GM21717 (cell line): ENCODE results near the gene HYAL1.
"Not testable (repeated sequence)": the region's sequence is repeated elsewhere in the genome, so short reads cannot be mapped to it uniquely, and the experiment has no call there.

Experiments used
- ATAC-seq: cut with Tn5 transposase; IDR thresholded peaks from one replicate; pipeline ENCODE4 v1.9.1; 2021; ENCODE audit warnings: mild to moderate bottlenecking, moderate library complexity; ENCODE audit not compliant: unreplicated experiment

Gene HYAL1

GRCh38 chr3:50295553-50296431 lies 7.6 kb downstream of the HYAL1 start:
- ATAC-seq = no peak

DNA sequence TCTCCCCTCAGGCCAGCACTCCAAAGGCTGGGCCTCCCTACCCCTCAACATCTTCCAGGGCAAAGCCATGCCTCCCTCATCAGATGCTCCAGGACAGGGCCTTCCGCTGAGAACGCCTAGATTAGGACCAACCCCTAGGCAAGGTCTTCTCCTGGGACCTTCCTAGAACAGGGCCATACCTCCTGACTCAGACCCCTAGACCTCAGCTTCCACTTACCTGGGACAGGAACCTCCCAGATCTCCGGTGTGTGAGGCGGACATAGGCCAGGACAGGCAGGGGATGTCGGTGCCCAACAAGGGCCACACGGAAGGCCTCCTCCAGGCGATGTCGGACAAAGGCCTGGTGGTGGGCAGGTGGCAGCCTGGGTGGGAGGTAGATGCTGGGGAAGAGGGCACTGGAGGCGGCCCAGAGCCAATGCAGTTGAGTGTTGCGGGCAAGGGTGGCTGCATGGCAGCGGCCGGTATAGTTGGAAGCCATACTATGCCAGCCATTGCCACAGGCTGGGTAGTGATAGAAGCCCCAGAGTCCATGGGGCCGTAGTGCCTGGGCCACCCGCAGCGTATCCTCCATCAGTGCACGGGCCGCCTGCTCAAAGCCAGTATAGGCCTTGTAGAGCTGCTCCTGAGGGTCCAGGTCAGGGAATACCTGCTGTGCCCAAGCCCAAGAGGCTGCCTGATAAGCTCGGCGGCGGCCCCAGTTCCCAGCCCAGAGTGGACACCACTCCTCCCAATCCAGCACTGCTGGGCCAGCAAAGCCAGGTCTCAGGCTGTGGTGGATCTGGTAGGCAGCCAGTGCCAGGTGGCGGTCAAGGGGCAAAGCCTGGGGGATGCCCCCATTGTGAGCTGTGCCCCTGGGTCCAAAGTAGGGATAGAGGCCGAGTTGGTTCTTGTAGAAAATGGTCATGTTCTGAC lies 8.6 kb downstream of the HYAL1 start:
- ATAC-seq = no peak

GRCh38 chr3:50294089-50294488 lies 9.3 kb downstream of the HYAL1 start:
- no peak for ATAC-seq

GRCh38 chr3:50293079-50293801 lies 10.1 kb downstream of the HYAL1 start:
- no peak for ATAC-seq

DNA sequence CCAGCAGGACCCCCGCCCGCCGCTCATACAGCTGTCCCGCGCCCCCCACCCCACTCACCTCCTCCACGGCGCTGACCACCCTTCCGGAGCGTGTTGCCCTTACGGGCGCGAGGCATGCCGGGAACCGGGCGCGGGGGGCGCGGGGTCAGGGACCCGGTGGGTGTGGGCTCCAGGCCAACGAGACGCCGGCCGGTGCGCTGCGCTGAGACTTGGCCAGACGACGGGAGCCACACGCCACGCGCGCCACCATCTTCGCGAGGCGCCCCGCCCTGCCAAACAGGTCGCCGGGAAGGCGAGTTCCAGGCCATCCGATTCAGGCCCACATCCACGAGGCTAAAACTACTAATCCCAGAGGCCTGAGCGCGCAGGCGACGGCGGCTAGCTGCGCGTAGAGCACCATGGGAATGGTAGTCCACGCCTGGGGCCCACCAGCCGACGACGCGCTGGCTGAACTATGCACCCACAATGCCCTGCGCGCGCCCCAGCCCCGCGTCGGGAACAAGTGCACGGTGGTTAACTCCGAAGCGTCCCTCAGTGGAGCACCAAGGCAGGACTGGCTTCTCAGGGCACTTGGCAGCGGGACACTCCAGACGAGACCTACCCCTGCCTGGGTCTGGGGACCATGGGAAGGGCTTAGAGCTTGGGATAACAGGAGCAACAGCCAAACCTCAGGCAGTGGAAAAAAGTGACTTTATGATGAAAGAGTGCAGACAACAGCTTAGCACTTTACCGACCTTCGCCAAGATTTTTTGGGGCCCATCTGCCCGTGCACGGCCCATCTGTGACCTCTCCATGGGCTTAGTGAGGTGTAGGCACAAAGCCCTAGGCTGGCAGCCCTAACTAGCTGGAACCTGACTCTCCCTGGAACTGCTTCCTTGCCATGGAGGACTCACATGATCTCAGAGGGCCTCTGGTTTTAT lies 11.0 kb downstream of the HYAL1 start, which contains the start of gene IFRD2:
Gene IFRD2 (minus strand): TSS at position 271 of the 920 bp plus-strand sequence. CDS start 155 bp downstream, at position 116.
- peak; percentile 84 for ATAC-seq

DNA sequence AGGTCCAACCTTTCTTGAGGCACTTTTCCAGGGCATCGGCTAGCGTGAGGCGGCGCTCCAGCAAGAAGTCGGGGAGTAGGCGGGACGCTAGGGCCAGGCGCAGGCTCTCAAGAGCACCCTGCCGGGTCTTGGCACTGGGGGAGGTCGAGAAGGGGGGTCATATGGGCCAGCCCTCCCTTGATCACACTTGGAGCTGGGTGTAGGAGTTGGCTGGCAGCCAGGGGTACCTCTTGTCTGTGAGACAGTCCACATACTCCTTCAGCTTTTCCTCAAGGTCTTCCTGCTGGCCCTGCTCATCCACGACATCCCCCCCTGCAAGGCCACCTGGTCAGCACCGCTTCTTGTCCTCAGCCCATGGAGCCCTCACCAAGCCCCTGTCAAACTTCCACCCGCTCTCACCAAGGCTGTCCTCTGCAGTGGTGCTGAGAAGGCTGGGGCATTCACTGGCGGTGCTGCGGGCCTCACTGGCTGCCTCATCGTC lies 13.2 kb downstream of the HYAL1 start:
- ATAC-seq = no peak

- no peak for ATAC-seq
Measured at GRCh38 chr3:50289130-50289529, 14.2 kb downstream of the HYAL1 start.

DNA sequence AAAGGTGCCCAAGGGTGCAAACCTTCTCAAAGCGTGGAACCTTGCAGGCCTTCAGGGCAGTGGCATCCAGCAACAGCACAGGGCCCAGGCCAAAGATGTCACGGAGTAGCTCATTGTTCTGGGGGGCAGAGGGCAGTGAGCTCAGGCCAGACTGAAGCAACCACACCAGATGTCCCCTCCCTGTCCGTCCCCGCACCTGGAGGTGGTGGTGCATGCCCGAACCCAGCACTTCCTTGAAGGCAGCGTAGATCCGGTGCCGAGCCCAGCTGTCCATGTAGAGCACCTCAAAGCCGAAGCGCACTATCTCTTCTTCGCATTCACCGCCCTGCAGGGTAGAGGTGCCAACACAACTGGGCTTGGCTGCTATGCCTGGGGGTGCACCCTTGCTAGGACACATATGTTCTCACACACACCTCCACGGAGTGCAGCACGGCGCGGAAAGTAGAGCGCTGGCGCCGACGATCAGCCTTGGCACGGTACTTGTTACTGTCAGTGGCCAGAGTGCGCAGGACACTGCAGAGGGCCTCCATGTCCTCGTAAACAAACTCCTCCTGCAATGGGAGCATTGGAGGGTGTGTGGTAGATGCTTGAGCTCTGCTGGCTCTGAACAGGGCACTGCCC lies 14.9 kb downstream of the HYAL1 start:
- ATAC-seq = no peak

DNA sequence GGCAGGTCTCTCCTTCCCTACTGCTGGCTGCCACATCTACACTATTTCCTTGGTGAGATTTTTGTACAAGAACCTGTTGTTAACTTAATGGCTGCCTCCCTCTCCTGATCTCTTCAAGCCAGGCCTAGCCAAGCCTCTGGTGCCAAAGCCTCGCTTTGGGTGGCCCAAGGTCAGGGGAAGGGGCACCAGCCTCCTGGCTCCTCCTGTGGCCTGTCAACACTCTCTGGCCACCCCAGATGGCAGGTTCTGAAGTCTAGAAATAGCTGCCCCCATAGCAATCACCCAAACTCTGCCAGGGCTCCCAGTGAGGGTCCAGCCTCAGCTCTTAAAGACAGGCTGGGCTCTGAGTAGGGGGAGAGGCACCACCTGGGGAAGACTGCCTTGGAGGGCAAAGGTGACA lies 16.1 kb downstream of the HYAL1 start:
- ATAC-seq = no peak

DNA sequence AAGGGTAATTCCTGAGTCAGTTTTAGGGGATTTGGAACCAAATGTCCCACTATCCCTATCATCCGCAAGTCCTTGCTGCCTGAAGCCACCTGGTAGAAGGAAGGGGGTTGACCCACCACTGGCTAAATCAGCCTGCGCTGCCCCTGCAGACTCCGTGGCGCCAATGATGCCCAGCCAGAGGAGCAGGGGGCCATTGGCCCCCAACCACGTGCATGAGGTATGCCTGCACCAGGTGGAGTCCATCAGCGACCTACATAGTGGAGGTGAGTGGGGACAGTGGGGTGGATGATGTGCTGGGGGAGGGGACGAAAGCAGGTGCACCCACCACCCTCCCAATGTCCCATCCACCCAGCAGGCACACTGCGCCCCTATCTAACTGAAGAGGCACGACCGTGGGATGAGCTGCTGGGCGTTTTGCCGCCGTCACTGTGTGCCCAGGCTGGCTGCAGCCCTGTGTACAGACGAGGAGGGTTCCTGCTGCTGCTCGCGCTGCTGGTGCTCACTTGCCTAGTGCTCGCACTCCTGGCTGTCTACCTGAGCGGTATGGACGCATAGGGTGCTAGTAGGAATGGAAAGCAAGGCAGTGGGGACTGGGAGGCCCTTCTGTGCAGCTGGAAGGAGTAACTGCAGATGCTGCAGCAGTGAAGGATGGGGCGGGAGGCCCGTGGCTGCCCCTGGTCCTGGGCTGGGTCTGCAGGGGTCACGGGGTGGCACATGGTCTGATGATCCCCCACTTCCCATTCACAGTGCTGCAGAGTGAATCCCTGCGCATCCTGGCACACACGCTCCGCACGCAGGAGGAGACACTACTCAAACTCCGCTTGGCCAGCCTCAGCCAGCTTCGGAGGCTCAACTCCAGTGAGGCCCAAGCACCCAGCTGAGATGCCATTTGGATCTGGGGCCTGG lies 16.8 kb downstream of the HYAL1 start:
- no peak for ATAC-seq

GRCh38 chr3:50284121-50284520 lies 19.3 kb downstream of the HYAL1 start:
- ATAC-seq = not testable (repeated sequence)

DNA sequence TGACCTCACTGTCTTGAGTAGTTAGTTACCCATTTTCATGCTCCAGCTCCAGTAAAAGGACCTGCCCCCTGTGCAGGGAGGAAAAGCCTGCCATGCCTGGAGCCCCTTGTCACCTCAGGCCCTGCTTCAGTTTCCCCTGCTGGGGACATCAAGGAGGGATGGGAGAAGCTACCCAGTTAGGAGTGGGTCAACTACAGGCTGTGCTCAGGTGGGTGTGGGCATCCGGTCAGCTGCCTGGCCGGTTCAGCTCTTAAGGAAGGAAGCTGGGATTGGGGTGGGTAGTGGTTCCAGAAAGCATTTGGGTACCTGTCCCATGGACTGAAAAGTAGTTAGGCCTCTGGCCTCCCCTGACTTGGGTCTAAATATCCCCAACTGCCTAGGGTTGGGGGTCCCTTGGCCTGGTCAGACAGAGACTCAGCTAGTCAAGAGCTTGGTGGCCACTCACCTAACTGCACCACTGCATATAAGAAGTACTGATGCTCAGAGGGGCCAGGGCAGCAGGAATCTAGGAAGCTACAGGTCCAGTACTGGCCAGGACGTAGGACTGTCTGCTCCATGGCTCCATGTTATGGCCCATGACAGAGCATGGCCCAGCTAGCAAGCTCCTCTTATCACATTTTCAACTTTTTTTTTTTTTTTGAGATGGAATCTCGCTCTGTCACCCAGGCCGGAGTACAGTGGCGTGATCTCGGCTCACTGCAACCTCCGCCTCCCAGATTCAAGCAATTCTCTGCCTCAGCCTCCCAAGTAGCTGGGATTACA lies 23.9 kb downstream of the HYAL1 start:
- ATAC-seq = no peak

DNA sequence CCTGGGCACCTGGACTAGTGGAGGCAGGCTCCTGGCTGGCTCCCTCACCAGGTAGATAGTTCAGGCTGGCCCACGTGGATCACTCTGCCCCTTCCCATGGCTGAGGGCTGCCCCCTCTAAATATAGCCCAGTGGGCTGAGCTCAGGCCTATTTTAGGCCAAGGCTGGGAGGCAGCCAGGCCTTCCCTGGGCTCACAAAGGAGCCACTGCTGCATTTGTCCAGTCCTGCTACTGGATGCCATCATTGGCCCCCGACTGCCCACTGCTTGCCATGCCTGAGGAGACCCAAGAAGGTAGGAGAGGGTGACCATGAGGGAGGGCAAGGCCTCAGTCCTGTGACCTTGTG lies 24.5 kb downstream of the HYAL1 start, which contains the start of gene LSMEM2:
Gene LSMEM2 (plus strand): TSS at position 208 of the 345 bp plus-strand sequence. CDS start 27 bp downstream, at position 235.
- ATAC-seq = no peak

DNA sequence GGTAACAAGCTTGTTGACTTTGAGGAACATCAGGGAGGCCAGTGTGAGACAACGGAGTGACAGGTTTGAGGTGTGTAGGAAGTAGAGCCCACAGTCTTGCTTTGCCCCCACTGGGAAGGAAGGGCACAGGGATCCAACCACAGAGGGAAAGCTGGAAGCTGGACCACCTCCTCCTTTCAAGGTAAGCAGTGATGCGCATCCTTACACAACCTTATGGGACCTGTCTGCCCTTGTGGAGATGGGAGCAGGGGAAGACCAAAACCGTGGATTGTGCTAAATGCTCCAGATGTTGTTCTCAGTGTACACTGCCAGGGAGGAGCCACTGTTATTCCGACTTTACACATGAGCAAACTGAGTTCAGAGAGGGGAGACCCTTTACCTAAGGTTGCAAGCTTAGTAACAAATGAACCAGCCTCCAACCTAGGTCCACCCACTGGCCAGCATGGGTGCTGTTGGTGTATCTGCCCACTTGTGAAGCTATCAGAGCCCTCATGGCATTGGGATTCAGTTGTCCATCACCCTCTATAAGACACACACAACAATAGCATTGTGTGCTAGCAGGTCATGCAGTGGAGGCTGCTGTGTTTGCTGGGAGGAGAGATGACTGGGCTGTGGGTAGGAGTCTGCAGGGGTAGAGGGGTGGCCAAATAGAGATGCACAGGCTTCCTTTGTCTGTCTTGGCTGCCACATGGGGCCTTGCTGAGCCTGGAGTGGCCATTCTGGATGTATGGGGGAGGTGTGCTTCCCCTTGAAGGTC lies 25.1 kb downstream of the HYAL1 start:
- no peak for ATAC-seq

DNA sequence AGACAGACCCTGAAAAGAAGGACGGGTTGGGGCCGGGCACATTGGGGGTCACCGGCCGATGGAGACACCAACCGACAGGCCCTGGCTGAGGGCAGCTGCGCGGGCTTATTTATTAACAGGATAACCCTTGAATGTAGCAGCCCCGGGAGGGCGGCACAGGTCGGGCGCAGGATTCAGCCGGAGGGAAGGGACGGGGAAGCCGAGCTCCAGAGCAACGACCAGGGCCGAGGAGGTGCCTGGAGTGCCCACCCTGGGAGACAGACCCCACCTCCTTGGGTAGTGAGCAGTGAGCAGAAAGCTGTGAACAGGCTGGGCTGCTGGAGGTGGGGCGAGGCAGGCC lies 26.6 kb downstream of the HYAL1 start:
- ATAC-seq = no peak

DNA sequence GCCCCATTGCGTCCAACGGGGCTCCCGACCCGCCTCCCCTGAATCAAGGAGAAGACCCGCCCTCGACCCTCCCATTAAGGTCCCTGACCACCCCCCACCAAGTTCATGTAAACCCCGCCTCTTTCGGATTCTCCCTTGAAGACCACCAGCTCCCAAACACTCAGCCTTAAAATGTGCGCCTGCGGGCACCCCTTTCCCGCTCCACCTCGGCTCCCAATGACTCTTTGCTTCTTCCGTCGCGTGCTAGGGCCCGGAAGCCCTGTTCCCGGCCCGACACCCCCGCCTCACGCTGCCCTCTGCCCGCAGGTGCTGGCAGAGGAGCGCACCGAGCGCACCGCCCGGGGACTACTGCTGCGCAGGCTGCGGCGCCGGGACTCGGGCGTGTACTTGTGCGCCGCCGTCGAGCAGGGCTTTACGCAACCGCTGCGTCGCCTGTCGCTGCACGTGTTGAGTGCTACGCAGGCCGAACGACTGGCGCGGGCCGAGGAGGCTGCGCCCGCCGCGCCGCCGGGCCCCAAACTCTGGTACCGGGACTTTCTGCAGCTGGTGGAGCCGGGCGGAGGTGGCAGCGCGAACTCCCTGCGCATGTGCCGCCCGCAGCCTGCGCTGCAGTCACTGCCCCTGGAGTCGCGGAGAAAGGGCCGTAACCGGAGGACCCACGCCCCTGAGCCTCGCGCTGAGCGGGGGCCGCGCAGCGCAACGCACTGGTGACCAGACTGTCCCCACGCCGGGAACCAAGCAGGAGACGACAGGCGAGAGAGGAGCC lies 27.2 kb downstream of the HYAL1 start:
- ATAC-seq = no peak
